Measurements from ENCODE around the gene ADAM11.

- TF ChIP-seq POLR2A (IDR thresholded peaks at IDR 0.05) (no peak), CTCF (IDR thresholded peaks at IDR 0.05) (no peak)
These were observed 19.9 kb downstream of the ADAM11 start for GRCh38 chr17:44778656-44779210.

Measured in tibial nerve (tissue), 3 donors.